ENCODE measurements around the gene TRIM25. TPM values are rescaled to one million over a fixed set of nuclear protein-coding genes. Genes with fewer than 3 reads are reported as not detected.
A peak's percentile ranks its signal among the peaks of the same experiment; 100 is the strongest.

TRIM25 gene
- 32.5 and 34.6 TPM in 2 replicates for total RNA-seq (2021)
- long read RNA-seq, full-length matches to known transcripts = 1 of 16 reads
- long read RNA-seq, partial matches to known transcripts = 4 of 16 reads
- long read RNA-seq, other reads (novel, unspliced or antisense) = 11 of 16 reads

- H3K27ac ChIP-seq (ENCODE audit: insufficient read length, low read depth, low read length) = no peak within 1 kb of the TSS
- no CpG with 5 or more reads among the region's 58 CpGs for WGBS (ENCODE audit: extremely low coverage, insufficient read length, low lambda C conversion rate)
- TF ChIP-seq CTCF (conservative IDR thresholded peaks at IDR 0.05) = no peak
Observed at GRCh38 chr17:56913867-56914580, at the start of gene TRIM25. TRIM25 (minus strand) TSS chr17:56914049; CDS start chr17:56913988, 61 bp downstream.

More at GRCh38 chr17:56913867-56914580, at the start of gene TRIM25:
- H3K4ac ChIP-seq (ENCODE audit: low read depth, low read length) = no peak within 1 kb of the TSS
- 0 out of 2 replicates have a peak within 1 kb of the TSS, but pooled peaks have one; percentile 34 for H3K14ac ChIP-seq (ENCODE audit: insufficient read depth, low read length)
- H3K4me1 ChIP-seq (ENCODE audit: insufficient read depth, low read length) = no peaks in the 10 kb centered on the region; the same call in 1 of the 2 replicates
- no peak within 1 kb of the TSS for H2BK15ac ChIP-seq (ENCODE audit: low read depth, low read length)
- no peaks in the 10 kb centered on the region for H4K20me1 ChIP-seq (ENCODE audit: control insufficient read depth, insufficient read depth, insufficient read length)
- H3K79me2 ChIP-seq (ENCODE audit: insufficient read depth, low read length) = no peaks in the 10 kb centered on the region; the same call in 1 of the 2 replicates
- H4K8ac ChIP-seq (replicated peaks; ENCODE audit: insufficient read length, low read depth, low read length) = no peak within 1 kb of the TSS
- peak; percentile 96 for DNase-seq
- no peak within 1 kb of the TSS for H4K5ac ChIP-seq (ENCODE audit: insufficient read length, low read depth, low read length)
- H3T11ph ChIP-seq (ENCODE audit: low read length) = no peak within 1 kb of the TSS
- peaks cover 2% of the 10 kb centered on the region; the same call in 1 of the 2 replicates for H3K27me3 ChIP-seq (ENCODE audit: insufficient read depth, low read length)
- H3K18ac ChIP-seq (ENCODE audit: insufficient read length, low read depth, low read length) = no peak within 1 kb of the TSS
- Mint-ChIP-seq H3K36me3 (ENCODE audit: insufficient read depth in 1 of 3, low read depth in 3 of 3) (peaks cover 0 to 8% (median 0%) of the 10 kb centered on the region in 3 experiments; a peak in 2 of 7 replicates), H3K4me1 (peaks cover 14 to 18% of the 10 kb centered on the region in 2 experiments), H3K9me3 (peaks cover 0 to 7% of the 10 kb centered on the region in 2 experiments; a peak in 2 of 5 replicates), H3K27ac (peak within 1 kb of the TSS in 2 of 3 experiments; percentile 57 to 72; a peak in 2 of 7 replicates), H3K27me3 (ENCODE audit: low read depth) (peaks cover 34% of the 10 kb centered on the region), H3K4me3 (peak within 1 kb of the TSS; percentile 79 to 96)
- no peak within 1 kb of the TSS for H2BK120ac ChIP-seq (ENCODE audit: low read depth, low read length, poor library complexity, severe bottlenecking)
- no peaks in the 10 kb centered on the region for H3K9me3 ChIP-seq (ENCODE audit: control insufficient read depth, low read depth, low read length)
- no peak within 1 kb of the TSS for H2BK12ac ChIP-seq (ENCODE audit: insufficient read length, low read depth, low read length)
- H3K56ac ChIP-seq (ENCODE audit: insufficient read length, low read depth, low read length) = no peak within 1 kb of the TSS
- H2AFZ ChIP-seq (ENCODE audit: low read length) = peak within 1 kb of the TSS; percentile 24
- H3K23me2 ChIP-seq (ENCODE audit: insufficient read length, low read depth, low read length, poor library complexity, severe bottlenecking) = peaks cover 21% of the 10 kb centered on the region
- no peak within 1 kb of the TSS for H4K91ac ChIP-seq (ENCODE audit: insufficient read length, low read depth, low read length)
- H3K79me1 ChIP-seq (ENCODE audit: insufficient read depth, low read depth, low read length, poor library complexity, severe bottlenecking) = no peaks in the 10 kb centered on the region
- H3K4me2 ChIP-seq (ENCODE audit: insufficient read depth, insufficient read length, low read length) = peak within 1 kb of the TSS; percentile 60
- no peak within 1 kb of the TSS for H2BK20ac ChIP-seq (ENCODE audit: low read depth, low read length, poor library complexity, severe bottlenecking)
- H2BK5ac ChIP-seq (ENCODE audit: insufficient read length, low read length) = no peak within 1 kb of the TSS
- H3K23ac ChIP-seq (ENCODE audit: insufficient read length, low read depth, low read length) = no peak within 1 kb of the TSS
- no peak within 1 kb of the TSS for H2AK5ac ChIP-seq (ENCODE audit: insufficient read length, low read length)
- peak within 1 kb of the TSS; percentile 25 for H3K9ac ChIP-seq (ENCODE audit: extremely low read depth, insufficient read length, low read length)

Measured in H9 (cell line).